Measurements from ENCODE around the gene COL6A1. TPM values are rescaled to one million over a fixed set of nuclear protein-coding genes. Genes with fewer than 3 reads are reported as not detected.
A peak's percentile ranks its signal among the peaks of the same experiment; 100 is the strongest.

COL6A1 gene
- total RNA-seq, 1 experiment from 2014 or later = 87.5 TPM

- H4K20me1 ChIP-seq (ENCODE audit: insufficient read depth) = no peaks in the 10 kb centered on the region
- RAD21 ChIA-PET (ENCODE audit: low non-redundant PET in 1 of 2, low total read pairs in 2 of 2, uncharacterized antibody in 2 of 2, unreplicated experiment in 2 of 2) = no interaction called here
- CTCF ChIA-PET = no interaction called here
- H3K4me2 ChIP-seq (ENCODE audit: low read length) = no peak overlapping the region
- DNase-seq (ENCODE audit: low read depth, low spot score) (no peak), ATAC-seq (no peak)
- no peak overlapping the region for H2AFZ ChIP-seq (ENCODE audit: low read depth, low read length, poor library complexity, severe bottlenecking)
- no peak overlapping the region for H3K4me3 ChIP-seq (replicated peaks in 1 of 2; ENCODE audit: low read depth in 1 of 2, low read length in 2 of 2)
- no TSS peak for BruUV-seq (replicated peaks)
- POLR2A ChIA-PET = no interaction called here
- no peaks in the 10 kb centered on the region for H3K9me2 ChIP-seq (ENCODE audit: insufficient read depth)
- intact Hi-C loops (cut with micrococcal nuclease) = no loop called here
- H3K4me1 ChIP-seq (ENCODE audit: control insufficient read depth in 1 of 2, insufficient read depth in 2 of 2, low read length in 2 of 2) = peaks cover 2 to 9% of the 10 kb centered on the region in 2 experiments; a peak in 2 of 4 replicates
- H3K27ac ChIP-seq (ENCODE audit: low read depth, low read length) = peak overlapping the region; percentile 26; the same call in 1 of the 2 replicates
- H3K79me2 ChIP-seq (ENCODE audit: insufficient read depth, low read length) = no peaks in the 10 kb centered on the region
- TF ChIP-seq ZNF274 (IDR thresholded peaks at IDR 0.05; ENCODE audit: low read depth, low read length) (no peak), SP1 (IDR thresholded peaks at IDR 0.05; ENCODE audit: low read depth) (no peak), SRF (IDR thresholded peaks at IDR 0.05; ENCODE audit: low read depth) (no peak), REST (IDR thresholded peaks at IDR 0.05; ENCODE audit: low read depth) (no peak), POLR2AphosphoS5 (IDR thresholded peaks at IDR 0.05; ENCODE audit: low read depth, low read length) (no peak), SIN3A (IDR thresholded peaks at IDR 0.05; ENCODE audit: low read depth) (no peak), RAD21 (IDR thresholded peaks at IDR 0.05; ENCODE audit: low read depth) (no peak), TCF7L2 (IDR thresholded peaks at IDR 0.05; ENCODE audit: borderline replicate concordance, extremely low read depth, insufficient read depth, insufficient read length) (no peak)
- H3K27me3 ChIP-seq (ENCODE audit: insufficient read depth, low read length) = no peaks in the 10 kb centered on the region
- no peak overlapping the region for H3K9ac ChIP-seq (ENCODE audit: low read length)
- no peaks in the 10 kb centered on the region; a peak in 1 of 4 replicates for H3K36me3 ChIP-seq (ENCODE audit: control insufficient read depth in 1 of 2, insufficient read depth in 2 of 2, low read length in 2 of 2)
- H3K9me3 ChIP-seq (ENCODE audit: control insufficient read depth in 1 of 2, insufficient read depth in 1 of 2, low read depth in 1 of 2, low read length in 2 of 2) = no peaks in the 10 kb centered on the region
Measured at GRCh38 chr21:46005081-46005480, 23.5 kb downstream of the COL6A1 start.
